Body of pancreas (tissue), 2 donors: ENCODE results near the gene ZNF518A. TPM values are rescaled to one million over a fixed set of nuclear protein-coding genes. Genes with fewer than 3 reads are reported as not detected.

Experiments used
- small RNA-seq: library from RNA; depleted of rRNA; stranded (forward); fragments of <200 nt; gene quantifications from one replicate; pipeline ENCODE3, GENCODE V24; 2016
- total RNA-seq, 2 donors: library from RNA; depleted of rRNA; stranded (reverse); fragments of >200 nt; gene quantifications; one replicate each; pipeline ENCODE4 v1.1.0, GENCODE V29; 2016

Gene ZNF518A
- total RNA-seq, 2 donors from 2014 or later: 23.1 to 24.4 TPM

Small RNA genes lying within 50 kb of the gene (small RNA-seq; reads per million reads assigned to genes)
- not detected for gene RNU6-271P

Other genes starting within 250 kb of the ZNF518A start
- gene CC2D2B, start 222.3 kb upstream of the ZNF518A start, total RNA-seq: 1 to 10 TPM in 1 of 2 donors, under 1 TPM in 1; 0.99 to 3.4 TPM
- 1 to 10 TPM; 3.9 to 7.9 TPM for gene CCNJ, start 86.7 kb upstream of the ZNF518A start, total RNA-seq
- 10 to 100 TPM; 13.5 to 55.4 TPM for gene BLNK, start 141.3 kb downstream of the ZNF518A start, total RNA-seq
- gene DNTT, start 174.1 kb downstream of the ZNF518A start, total RNA-seq: not detected
- not detected for gene OPALIN, start 228.7 kb downstream of the ZNF518A start, total RNA-seq